GM12878 (cell line): ENCODE measurements around the gene RASSF8. TPM values are rescaled to one million over a fixed set of nuclear protein-coding genes. Genes with fewer than 3 reads are reported as not detected.

Source experiments
- CUX1 ChIP-seq: IDR thresholded peaks from 2 replicates; pipeline ENCODE4 v1.6.1; 2012; ENCODE audit warnings: improper control_type of control experiment, low read depth, low read length; ENCODE audit not compliant: insufficient replicate concordance
- TCF3 ChIP-seq: IDR thresholded peaks from 2 replicates; pipeline ENCODE4 v1.6.1; 2012; ENCODE audit warnings: low read depth, mild to moderate bottlenecking, low read length, borderline replicate concordance; ENCODE audit not compliant: insufficient read depth
- ZBTB40 ChIP-seq: fragments of 450-650 bp; IDR thresholded peaks from 2 replicates; pipeline ENCODE4 v1.6.1; 2016; ENCODE audit warnings: mild to moderate bottlenecking, moderate library complexity, borderline replicate concordance
- polyA plus RNA-seq, 11 experiments: library from polyadenylated mRNA; depleted of rRNA in 4 of 11; unstranded in 6 of 11; stranded (reverse) in 5 of 11; fragments of >200 nt; fragmentation: Nextera tagmentation in 4 of 11; fragmentation: Illumina TruSeq in 1 of 11; extraction: Ambion mirVana in 4 of 11; extraction: Trizol in 1 of 11; gene quantifications; 1 replicate in 1 of 11; 2 replicates in 10 of 11; pipeline versions ENCODE4 v1.2.1 to v1.2.3, GENCODE V29; 2011 to 2016; ENCODE audit warnings: inconsistent platforms in 2 of 11, missing spikeins in 2 of 11, low read depth in 1 of 11
- total RNA-seq, 4 experiments: library from RNA; depleted of rRNA in 3 of 4; stranded (reverse); fragments of >200 nt in 3 of 4; fragmentation: Illumina TruSeq in 1 of 4; extraction: Trizol in 1 of 4; gene quantifications; 2 replicates each; pipeline versions ENCODE4 v1.2.1 to v1.2.3, GENCODE V29; 2013 to 2021

Gene RASSF8
- total and polyA plus RNA-seq, 10 of the 15 experiments (the other 5 are each of a cell fraction or from before 2014, with no cell fraction given): 0.06 to 0.18 (median 0.08) TPM; not detected in 6

GRCh38 chr12:26102953-26103352 is 144.5 kb downstream of the RASSF8 start (continued):
- TF ChIP-seq CUX1 (no peak), TCF3 (no peak), ZBTB40 (no peak)
